GM11168 (cell line): ENCODE measurements around the gene WWP2.
"Not testable (repeated sequence)": the region's sequence is repeated elsewhere in the genome, so short reads cannot be mapped to it uniquely, and the experiment has no call there.

Experiments
- in situ Hi-C: fragments of 300-500 bp; cut with MboI; formaldehyde crosslinking; loops from one replicate; pipeline ENCODE4 v1.12.0; 2022; ENCODE audit warnings: low sequenced_read_pairs; ENCODE audit not compliant: unreplicated experiment

Gene WWP2

GRCh38 chr16:69954241-69954640, 192.1 kb downstream of the WWP2 start:
- in situ Hi-C loops = loop anchor here (25.0 kb wide), 1 partner anchor 233 kb away; no protein-coding TSS in a partner anchor

GRCh38 chr16:69963312-69963711, 201.2 kb downstream of the WWP2 start:
- in situ Hi-C loops = loop anchor here (25.0 kb wide), 1 partner anchor 224 kb away; no protein-coding TSS in a partner anchor

GRCh38 chr16:69964960-69965660, 203.0 kb downstream of the WWP2 start:
- in situ Hi-C loops = loop anchor here (25.0 kb wide), 1 partner anchor 222 kb away; no protein-coding TSS in a partner anchor

- in situ Hi-C loops = loop anchor here (25.0 kb wide), 1 partner anchor 222 kb away; no protein-coding TSS in a partner anchor
Measured at GRCh38 chr16:69965661-69966054, 203.5 kb downstream of the WWP2 start.

GRCh38 chr16:69967688-69968087, 205.6 kb downstream of the WWP2 start:
- in situ Hi-C loops = loop anchor here (25.0 kb wide), 1 partner anchor 220 kb away; no protein-coding TSS in a partner anchor

GRCh38 chr16:69968125-69968524, 206.0 kb downstream of the WWP2 start:
- in situ Hi-C loops = loop anchor here (25.0 kb wide), 1 partner anchor 219 kb away; no protein-coding TSS in a partner anchor

- in situ Hi-C loops = loop anchor here (25.0 kb wide), 1 partner anchor 218 kb away; no protein-coding TSS in a partner anchor
Measured at GRCh38 chr16:69969657-69970056, 207.5 kb downstream of the WWP2 start.

- in situ Hi-C loops = loop anchor here (25.0 kb wide), 1 partner anchor 215 kb away; no protein-coding TSS in a partner anchor
Measured at GRCh38 chr16:69972120-69972519, 210.0 kb downstream of the WWP2 start.

- in situ Hi-C loops = loop anchor here (25.0 kb wide), 1 partner anchor 214 kb away; no protein-coding TSS in a partner anchor
Measured at GRCh38 chr16:69972935-69973334, 210.8 kb downstream of the WWP2 start.

GRCh38 chr16:69985196-69985595, 223.1 kb downstream of the WWP2 start:
- in situ Hi-C loops = not testable (repeated sequence)
